HG02610 (cell line): Measurements from ENCODE around the gene ELAVL4.

Experiments
- ATAC-seq: cut with Tn5 transposase; IDR thresholded peaks from one replicate; pipeline ENCODE4 v1.9.1; 2021; ENCODE audit warnings: mild to moderate bottlenecking, moderate library complexity; ENCODE audit not compliant: unreplicated experiment

ELAVL4 gene

GRCh38 chr1:50108497-50109059 lies at the start of gene ELAVL4:
Gene ELAVL4 (plus strand): TSS chr1:50108920. CDS start chr1:50109190, 270 bp downstream.
- no peak for ATAC-seq

- ATAC-seq = no peak
Measured at GRCh38 chr1:50060279-50060678, 48.4 kb upstream of the ELAVL4 start.

- no peak for ATAC-seq
Measured at GRCh38 chr1:50066806-50067205, 41.9 kb upstream of the ELAVL4 start.

DNA sequence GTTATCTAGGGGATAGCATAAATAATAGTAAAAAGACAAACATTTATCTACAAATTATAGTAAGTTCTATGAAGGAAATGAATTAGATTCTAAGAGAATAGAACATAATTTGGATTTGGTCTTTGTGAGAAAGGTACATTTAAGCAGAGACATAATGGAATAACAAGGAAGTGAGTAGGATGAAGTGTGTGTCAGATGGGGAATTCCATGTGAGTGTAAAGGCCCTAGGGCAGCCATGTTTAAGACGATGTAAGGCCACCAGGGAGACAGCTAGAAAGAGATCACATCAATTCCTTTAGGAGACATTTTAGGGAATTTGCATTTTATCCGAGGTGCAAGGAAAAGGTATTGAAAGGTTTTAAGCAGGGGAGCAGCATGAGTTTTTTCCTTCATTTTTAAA lies 33.8 kb upstream of the ELAVL4 start:
- no peak for ATAC-seq

DNA sequence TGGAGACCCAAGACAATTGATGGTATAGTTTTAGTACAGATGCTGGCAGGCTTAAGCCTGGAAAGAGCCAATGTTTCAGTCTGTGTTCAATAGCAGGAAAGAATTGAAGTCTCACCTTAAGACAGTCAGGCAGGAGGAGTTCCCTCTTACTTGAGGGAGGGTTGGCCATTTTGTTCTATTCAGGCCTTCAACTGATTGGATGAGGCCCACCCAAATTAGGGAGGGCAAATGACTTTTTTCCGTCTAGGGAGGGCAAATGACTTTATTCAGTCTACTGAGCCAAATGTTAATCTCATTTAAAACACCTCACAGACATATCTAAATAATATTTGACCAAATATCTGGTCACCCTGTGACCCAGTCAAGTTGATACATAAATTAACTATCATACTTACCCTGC lies 31.4 kb upstream of the ELAVL4 start:
- no peak for ATAC-seq

- ATAC-seq = no peak
Measured at GRCh38 chr1:50080904-50081586, 27.7 kb upstream of the ELAVL4 start.

GRCh38 chr1:50084389-50084788 lies 24.3 kb upstream of the ELAVL4 start:
- no peak for ATAC-seq

DNA sequence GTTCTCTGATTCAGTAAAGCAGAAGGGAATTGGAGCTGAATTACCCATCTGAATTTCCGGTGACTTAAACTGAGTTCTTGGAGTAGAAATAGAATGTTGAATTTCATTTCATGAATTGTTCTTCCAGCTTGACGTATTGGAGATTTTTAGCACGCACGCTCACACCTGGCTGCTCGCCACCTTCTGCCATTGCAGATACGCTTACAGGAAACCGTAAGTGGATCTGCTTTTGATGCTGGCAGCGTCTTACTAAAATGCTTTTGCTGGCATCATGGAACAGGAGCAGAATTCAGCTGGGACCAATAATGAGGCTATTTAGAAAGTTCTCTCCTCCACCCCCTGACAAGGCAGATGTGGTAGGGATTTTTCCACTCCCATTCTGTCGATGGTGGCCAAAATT lies 17.7 kb upstream of the ELAVL4 start:
- ATAC-seq = no peak

DNA sequence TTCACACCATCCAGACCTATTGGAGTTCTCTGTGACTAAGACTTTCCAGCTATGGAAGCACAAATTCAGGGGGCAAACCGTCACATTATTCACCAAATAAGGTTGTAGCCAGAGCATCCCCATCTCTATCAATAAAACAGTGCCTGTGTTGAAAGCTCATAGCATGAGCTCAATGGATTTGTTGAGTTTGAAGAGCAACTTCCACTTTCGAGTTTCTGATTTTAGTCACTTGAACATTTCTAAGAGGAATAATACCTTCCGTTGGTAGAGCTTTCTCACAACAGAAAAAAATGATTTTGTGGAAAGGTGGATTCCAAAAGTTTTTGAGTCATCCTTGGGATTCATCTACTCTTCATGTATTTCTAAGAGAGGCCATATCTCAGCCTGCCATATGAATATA lies 13.0 kb upstream of the ELAVL4 start:
- no peak for ATAC-seq

- no peak for ATAC-seq
Measured at GRCh38 chr1:50097021-50097679, 11.6 kb upstream of the ELAVL4 start.

GRCh38 chr1:50097791-50098190 lies 10.9 kb upstream of the ELAVL4 start:
- ATAC-seq = no peak

DNA sequence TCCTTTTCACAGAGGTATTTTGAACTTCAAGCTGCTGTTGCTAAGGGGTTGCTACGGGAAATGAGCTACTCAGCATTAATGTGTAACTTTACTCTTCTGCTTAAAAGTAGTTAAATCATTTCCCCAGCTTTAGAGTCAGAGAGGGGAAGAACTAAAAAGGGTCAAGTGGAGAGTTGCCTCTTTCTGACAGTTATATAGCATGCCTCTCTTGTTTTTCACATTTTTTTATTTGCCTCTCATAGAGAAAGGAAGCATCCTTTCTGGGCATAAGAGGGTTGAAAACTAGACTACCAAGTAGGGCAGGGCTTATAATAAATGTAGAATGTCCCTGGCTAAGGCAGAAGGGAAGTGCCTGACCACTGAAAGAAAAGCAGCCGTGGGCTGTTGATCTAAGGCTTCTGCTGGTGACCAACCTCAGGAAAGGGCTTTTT lies 10.1 kb upstream of the ELAVL4 start:
- ATAC-seq = no peak

GRCh38 chr1:50099654-50100053 lies 9.1 kb upstream of the ELAVL4 start:
- no peak for ATAC-seq

DNA sequence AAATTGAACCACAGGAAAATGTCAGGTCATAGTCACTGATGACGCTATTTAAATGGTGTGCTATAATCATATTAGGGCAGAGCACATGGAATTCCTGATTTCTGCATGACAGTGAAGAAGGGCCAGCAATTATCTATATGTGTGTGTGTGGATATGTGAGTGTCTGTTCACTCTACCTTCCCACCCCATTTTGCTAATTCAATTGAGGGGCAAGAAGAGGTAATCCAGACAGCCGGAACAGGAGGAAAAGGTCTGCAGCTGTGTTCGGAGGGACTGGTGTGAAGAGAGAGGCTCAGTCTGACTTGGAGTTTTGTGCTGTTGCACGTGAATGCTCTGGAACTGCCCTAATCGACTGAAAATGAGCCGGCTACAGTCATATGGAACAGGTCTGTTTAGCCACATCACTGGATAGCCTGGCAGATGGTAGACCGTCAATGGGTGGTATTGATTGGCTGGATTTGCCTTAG lies 5.1 kb upstream of the ELAVL4 start:
- ATAC-seq = no peak

- no peak for ATAC-seq
Measured at GRCh38 chr1:50105433-50105832, 3.3 kb upstream of the ELAVL4 start.

DNA sequence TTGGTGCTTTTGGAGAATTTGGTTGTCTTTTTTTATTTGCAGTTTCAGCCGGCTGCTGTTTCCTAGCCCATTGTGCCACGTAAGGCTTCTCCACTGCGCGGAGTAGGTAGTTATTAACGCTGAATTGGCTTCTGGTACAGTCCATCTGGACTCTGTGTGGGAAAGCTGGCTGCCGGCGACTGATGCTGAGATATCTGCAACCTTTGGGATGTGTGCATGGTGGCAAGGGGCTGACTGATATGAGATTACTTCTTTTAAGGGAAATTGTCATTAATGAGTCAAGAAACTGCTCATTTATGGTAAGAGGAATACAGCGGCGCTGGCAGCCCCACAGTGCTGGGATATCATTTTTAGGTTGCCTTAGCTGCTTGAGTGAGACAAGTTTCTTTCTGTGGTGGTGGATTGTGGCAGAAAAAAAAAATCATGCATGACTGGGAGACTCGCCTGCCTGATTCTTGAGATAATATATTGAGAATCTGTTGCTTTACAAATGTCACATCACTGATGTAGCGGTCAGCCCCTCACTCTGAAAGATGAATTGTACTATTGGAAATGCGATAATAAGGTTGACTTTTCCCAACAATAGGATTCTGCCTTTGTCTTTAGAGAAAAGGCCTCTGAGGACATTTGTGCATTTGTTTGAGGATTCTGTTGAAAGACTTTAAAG lies 2.5 kb upstream of the ELAVL4 start:
- ATAC-seq = no peak

DNA sequence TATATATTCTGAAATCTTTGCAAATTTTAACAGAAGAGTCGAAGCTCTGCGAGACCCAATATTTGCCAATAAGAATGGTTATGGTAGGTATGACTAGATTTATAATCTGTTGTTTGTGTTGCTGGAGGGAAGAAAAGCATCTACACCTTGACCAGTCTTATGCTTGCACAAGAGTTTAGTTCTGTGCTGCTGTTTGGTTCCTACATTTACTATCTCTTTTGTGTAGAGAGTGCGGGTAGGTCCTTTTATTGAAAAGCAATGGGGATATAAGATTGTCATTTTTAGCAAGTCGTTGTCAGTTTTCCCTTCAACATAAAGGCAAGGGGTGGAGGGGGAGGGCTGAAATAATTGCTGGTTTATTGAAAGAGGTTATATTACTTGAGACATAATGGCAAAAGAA lies 396 bp downstream of the ELAVL4 start:
- ATAC-seq = no peak

GRCh38 chr1:50109647-50110075 lies 941 bp downstream of the ELAVL4 start:
- no peak for ATAC-seq

- no peak for ATAC-seq
Measured at GRCh38 chr1:50110151-50110550, 1.4 kb downstream of the ELAVL4 start.

- ATAC-seq = no peak
Measured at GRCh38 chr1:50110656-50111055, 1.9 kb downstream of the ELAVL4 start.

DNA sequence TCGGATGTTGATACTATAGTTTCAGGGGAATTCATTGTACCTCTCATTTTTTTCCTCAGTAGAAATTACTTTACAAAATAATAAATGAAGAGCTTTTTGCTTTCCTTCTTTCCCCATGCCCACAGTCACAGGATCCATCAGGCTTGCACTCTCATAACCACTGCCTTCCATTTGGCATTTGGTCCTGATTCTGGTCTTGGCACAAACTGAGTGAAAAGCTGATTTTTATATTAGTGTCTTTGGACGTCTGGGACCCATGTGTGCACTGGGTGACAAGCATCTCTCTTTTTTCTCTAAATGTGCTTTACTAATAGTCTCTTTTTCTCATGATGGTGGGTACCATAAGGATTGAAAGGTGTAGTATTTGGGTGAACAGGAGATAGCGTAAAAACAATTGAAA lies 2.8 kb downstream of the ELAVL4 start:
- ATAC-seq = no peak

GRCh38 chr1:50112193-50112592 lies 3.5 kb downstream of the ELAVL4 start:
- no peak for ATAC-seq
